Left ventricle myocardium inferior (tissue), 1 donor: Measurements from ENCODE around the gene CDH15. TPM values are rescaled to one million over a fixed set of nuclear protein-coding genes. Genes with fewer than 3 reads are reported as not detected.

Experiments
- DNase-seq: peaks from one replicate; pipeline ENCODE4 v3.0.0-alpha.2; 2020
- H3K27ac ChIP-seq: fragments of 200-600 bp; replicated peaks from 2 replicates; pipeline ENCODE4 v1.8.0; 2021
- H3K27me3 ChIP-seq: fragments of 200-600 bp; 2 replicates; pipeline ENCODE4 v1.8.0; 2021; ENCODE audit warnings: low read depth
- H3K36me3 ChIP-seq: fragments of 200-600 bp; 2 replicates; pipeline ENCODE4 v1.8.0; 2021
- H3K4me1 ChIP-seq: fragments of 200-600 bp; 2 replicates; pipeline ENCODE4 v1.8.0; 2021
- H3K4me3 ChIP-seq: fragments of 200-600 bp; 2 replicates; pipeline ENCODE4 v1.8.0; 2021; ENCODE audit warnings: mild to moderate bottlenecking, moderate library complexity
- H3K9me3 ChIP-seq: fragments of 200-600 bp; replicated peaks from 2 replicates; pipeline ENCODE4 v1.8.0; 2021
- CTCF ChIP-seq: fragments of 200-600 bp; IDR thresholded peaks from 2 replicates; pipeline ENCODE4 v1.8.0; 2021; ENCODE audit warnings: antibody characterized with exemption, mild to moderate bottlenecking, borderline replicate concordance
- intact Hi-C: fragments of 100-400 bp; cut with micrococcal nuclease; formaldehyde crosslinking; loops from one replicate; pipeline ENCODE4 v1.11.0; 2022
- total RNA-seq: library from RNA; stranded (reverse); fragmentation: NEBNext Ultra II Directional; extraction: Animal tissue kit (Norgen Biotek cat#: 25700); gene quantifications from one replicate; pipeline ENCODE4 v1.2.1, GENCODE V29; 2021
- donor health status: DM: no; HTN: yes; CAD: no; lungs with severe emphysema.

The CDH15 gene
- total RNA-seq, 1 donor from 2014 or later: not detected

- peaks cover 15% of the 10 kb centered on the region for H3K4me1 ChIP-seq
- intact Hi-C loops: no loop called here
- no peak overlapping the region for H3K27ac ChIP-seq
- no peaks in the 10 kb centered on the region for H3K36me3 ChIP-seq
- no peaks in the 10 kb centered on the region for H3K9me3 ChIP-seq
- H3K27me3 ChIP-seq: peaks cover 89% of the 10 kb centered on the region
- no peak overlapping the region for H3K4me3 ChIP-seq
- DNase-seq: no peak
- TF ChIP-seq CTCF: no peak
These were observed 4.0 kb downstream of the CDH15 start for GRCh38 chr16:89175280-89176146.

GRCh38 chr16:89176147-89176690 lies 4.7 kb downstream of the CDH15 start:
- H3K27ac ChIP-seq: no peak overlapping the region
- TF ChIP-seq CTCF: no peak
- H3K4me1 ChIP-seq: peaks cover 8% of the 10 kb centered on the region
- no peaks in the 10 kb centered on the region for H3K36me3 ChIP-seq
- DNase-seq: no peak
- no peaks in the 10 kb centered on the region for H3K9me3 ChIP-seq
- intact Hi-C loops: no loop called here
- H3K4me3 ChIP-seq: no peak overlapping the region
- H3K27me3 ChIP-seq: peaks cover 89% of the 10 kb centered on the region

- Histone ChIP-seq H3K4me1 (peaks cover 3% of the 10 kb centered on the region), H3K36me3 (no peaks in the 10 kb centered on the region), H3K4me3 (no peak overlapping the region), H3K27me3 (peaks cover 89% of the 10 kb centered on the region), H3K9me3 (no peaks in the 10 kb centered on the region), H3K27ac (no peak overlapping the region)
- intact Hi-C loops: no loop called here
- no peak for TF ChIP-seq CTCF
- no peak for DNase-seq
These were observed 5.2 kb downstream of the CDH15 start for GRCh38 chr16:89176717-89177116.

- no peak overlapping the region for H3K4me3 ChIP-seq
- H3K4me1 ChIP-seq: no peaks in the 10 kb centered on the region
- H3K9me3 ChIP-seq: no peaks in the 10 kb centered on the region
- peaks cover 86% of the 10 kb centered on the region for H3K27me3 ChIP-seq
- no peak for DNase-seq
- intact Hi-C loops: no loop called here
- H3K36me3 ChIP-seq: no peaks in the 10 kb centered on the region
- no peak for TF ChIP-seq CTCF
- no peak overlapping the region for H3K27ac ChIP-seq
These were observed 6.0 kb downstream of the CDH15 start for GRCh38 chr16:89177501-89177900.

- intact Hi-C loops: no loop called here
- H3K27me3 ChIP-seq: peaks cover 86% of the 10 kb centered on the region
These were observed 7.1 kb downstream of the CDH15 start for GRCh38 chr16:89178453-89179147.

More at GRCh38 chr16:89178453-89179147, 7.1 kb downstream of the CDH15 start:
- Histone ChIP-seq H3K9me3 (no peaks in the 10 kb centered on the region), H3K36me3 (no peaks in the 10 kb centered on the region), H3K27ac (no peak overlapping the region), H3K4me1 (no peaks in the 10 kb centered on the region), H3K4me3 (no peak overlapping the region)
- no peak for DNase-seq
- no peak for TF ChIP-seq CTCF
